Kidney (tissue), 14 donors: Measurements from ENCODE around the gene CHMP6. TPM values are rescaled to one million over a fixed set of nuclear protein-coding genes. Genes with fewer than 3 reads are reported as not detected.

Experiments
- DNase-seq, 5 donors: peaks; one replicate each; pipeline ENCODE4 v3.0.0-alpha.2; 2013 to 2020
- FAIRE-seq: peaks from 2 replicates; lab custom pipeline; 2012; peaks lifted over from hg19 to GRCh38; lab: Jason Lieb, UNC
- H3K27ac ChIP-seq, 2 donors: one replicate each; pipeline ENCODE4 v1.7.0; 2013; ENCODE audit warnings: low read depth in 2 of 2, low read length in 2 of 2, inconsistent platforms in 1 of 2
- H3K27me3 ChIP-seq: one replicate; pipeline ENCODE4 v1.7.1; 2013; ENCODE audit warnings: low read length, inconsistent platforms; ENCODE audit not compliant: control insufficient read depth, insufficient read depth
- H3K36me3 ChIP-seq, 3 donors: one replicate each; pipeline versions ENCODE4 v1.7.0 to v1.7.1; 2013; ENCODE audit warnings: low read length in 3 of 3, control low read depth in 1 of 3, inconsistent platforms in 1 of 3; ENCODE audit not compliant: insufficient read depth in 3 of 3, control insufficient read depth in 2 of 3
- H3K4me1 ChIP-seq, 3 donors: one replicate each; pipeline versions ENCODE4 v1.7.0 to v1.7.1; 2013; ENCODE audit warnings: low read length in 3 of 3, inconsistent platforms in 1 of 3, low read depth in 1 of 3; ENCODE audit not compliant: control insufficient read depth in 2 of 3, insufficient read depth in 2 of 3
- H3K4me3 ChIP-seq, 3 donors: one replicate each; pipeline versions ENCODE4 v1.7.0 to v1.8.1; 2013; ENCODE audit warnings: low read length in 3 of 3, control low read depth in 1 of 3, inconsistent platforms in 1 of 3
- H3K9ac ChIP-seq, 3 donors: one replicate each; pipeline versions ENCODE4 v1.7.0 to v1.7.1; 2013; ENCODE audit warnings: low read length in 3 of 3, control low read depth in 1 of 3, inconsistent platforms in 1 of 3
- H3K9me3 ChIP-seq, 3 donors: one replicate each; pipeline versions ENCODE4 v1.7.0 to v1.7.1; 2013; ENCODE audit warnings: low read length in 3 of 3, control low read depth in 1 of 3, inconsistent platforms in 1 of 3; ENCODE audit not compliant: control insufficient read depth in 2 of 3, insufficient read depth in 1 of 3
- intact Hi-C: fragments of 100-400 bp; cut with DNase I; formaldehyde crosslinking; loops from one replicate; pipeline ENCODE4 v1.11.1; 2022
- polyA plus RNA-seq: library from polyadenylated mRNA; stranded (reverse); fragments of 350-450 nt; fragmentation: Illumina TruSeq; extraction: RNeasy Lipid Tissue Mini Kit (QIAGEN cat#74804); gene quantifications from one replicate; pipeline ENCODE4 v1.2.3, GENCODE V29; 2014; ENCODE audit warnings: low read depth, low replicate concordance; ENCODE audit not compliant: insufficient read depth
- total RNA-seq: library from RNA; stranded (reverse); fragmentation: NEBNext Ultra II Directional; extraction: Animal tissue kit (Norgen Biotek cat#: 25700); gene quantifications from one replicate; pipeline ENCODE4 v1.2.1, GENCODE V29; 2021
- TF ChIP-seq, protein P1 (sequence below): IDR thresholded peaks from 3 replicates; pipeline ENCODE4 v1.5.1; 2012; ENCODE audit warnings: mild to moderate bottlenecking, moderate library complexity, borderline replicate concordance; ENCODE audit not compliant: insufficient read depth; ENCODE audit errors: extremely low read depth
- donor health status: control.
- donor health status: control.
- donor health status: control.
- donor health status: control.
- donor health status: control.
- donor health status: DM: yes; HTN: yes; CAD: no.
- donor health status: Normal renal cell carcinoma (clear cell type).

The CHMP6 gene
- total and polyA plus RNA-seq, 2 donors from 2014 or later = 28.0 to 34.1 TPM

DNA sequence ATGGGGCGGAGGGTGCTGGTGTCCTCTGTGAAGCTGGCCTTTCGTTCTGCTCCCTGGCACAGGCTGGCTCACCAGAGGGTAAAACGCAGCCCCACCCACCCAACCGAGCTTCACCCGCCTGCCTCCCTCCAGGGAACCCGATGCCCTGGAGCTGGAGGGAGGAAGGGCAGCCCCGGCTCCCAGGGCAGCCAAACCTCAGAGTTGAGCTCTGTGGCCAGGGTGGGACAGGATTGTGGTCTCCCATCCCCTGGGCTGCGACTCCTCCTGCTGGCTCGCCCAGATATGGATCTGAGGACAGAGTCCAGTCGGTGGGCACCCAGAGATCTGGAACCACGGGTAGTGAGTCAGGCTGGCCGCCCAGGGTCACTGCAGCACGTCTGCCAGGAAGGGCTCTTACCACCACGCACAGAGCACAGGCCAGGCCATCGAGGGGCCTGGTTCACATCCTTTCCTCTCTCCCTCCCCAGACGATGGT is 42.6 kb upstream of the CHMP6 start:
- Histone ChIP-seq H3K4me1 (no peaks in the 10 kb centered on the region), H3K9ac (no peak overlapping the region), H3K36me3 (peaks cover 0 to 18% (median 6%) of the 10 kb centered on the region in 3 donors), H3K27ac (no peak overlapping the region), H3K4me3 (no peak overlapping the region), H3K9me3 (no peaks in the 10 kb centered on the region), H3K27me3 (no peaks in the 10 kb centered on the region)
- intact Hi-C loops = no loop called here
- FAIRE-seq (no peak), DNase-seq (peak in 2 of 5 donors; percentile 42 to 53)
- TF ChIP-seq, protein P1, sequence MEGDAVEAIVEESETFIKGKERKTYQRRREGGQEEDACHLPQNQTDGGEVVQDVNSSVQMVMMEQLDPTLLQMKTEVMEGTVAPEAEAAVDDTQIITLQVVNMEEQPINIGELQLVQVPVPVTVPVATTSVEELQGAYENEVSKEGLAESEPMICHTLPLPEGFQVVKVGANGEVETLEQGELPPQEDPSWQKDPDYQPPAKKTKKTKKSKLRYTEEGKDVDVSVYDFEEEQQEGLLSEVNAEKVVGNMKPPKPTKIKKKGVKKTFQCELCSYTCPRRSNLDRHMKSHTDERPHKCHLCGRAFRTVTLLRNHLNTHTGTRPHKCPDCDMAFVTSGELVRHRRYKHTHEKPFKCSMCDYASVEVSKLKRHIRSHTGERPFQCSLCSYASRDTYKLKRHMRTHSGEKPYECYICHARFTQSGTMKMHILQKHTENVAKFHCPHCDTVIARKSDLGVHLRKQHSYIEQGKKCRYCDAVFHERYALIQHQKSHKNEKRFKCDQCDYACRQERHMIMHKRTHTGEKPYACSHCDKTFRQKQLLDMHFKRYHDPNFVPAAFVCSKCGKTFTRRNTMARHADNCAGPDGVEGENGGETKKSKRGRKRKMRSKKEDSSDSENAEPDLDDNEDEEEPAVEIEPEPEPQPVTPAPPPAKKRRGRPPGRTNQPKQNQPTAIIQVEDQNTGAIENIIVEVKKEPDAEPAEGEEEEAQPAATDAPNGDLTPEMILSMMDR = no peak

DNA sequence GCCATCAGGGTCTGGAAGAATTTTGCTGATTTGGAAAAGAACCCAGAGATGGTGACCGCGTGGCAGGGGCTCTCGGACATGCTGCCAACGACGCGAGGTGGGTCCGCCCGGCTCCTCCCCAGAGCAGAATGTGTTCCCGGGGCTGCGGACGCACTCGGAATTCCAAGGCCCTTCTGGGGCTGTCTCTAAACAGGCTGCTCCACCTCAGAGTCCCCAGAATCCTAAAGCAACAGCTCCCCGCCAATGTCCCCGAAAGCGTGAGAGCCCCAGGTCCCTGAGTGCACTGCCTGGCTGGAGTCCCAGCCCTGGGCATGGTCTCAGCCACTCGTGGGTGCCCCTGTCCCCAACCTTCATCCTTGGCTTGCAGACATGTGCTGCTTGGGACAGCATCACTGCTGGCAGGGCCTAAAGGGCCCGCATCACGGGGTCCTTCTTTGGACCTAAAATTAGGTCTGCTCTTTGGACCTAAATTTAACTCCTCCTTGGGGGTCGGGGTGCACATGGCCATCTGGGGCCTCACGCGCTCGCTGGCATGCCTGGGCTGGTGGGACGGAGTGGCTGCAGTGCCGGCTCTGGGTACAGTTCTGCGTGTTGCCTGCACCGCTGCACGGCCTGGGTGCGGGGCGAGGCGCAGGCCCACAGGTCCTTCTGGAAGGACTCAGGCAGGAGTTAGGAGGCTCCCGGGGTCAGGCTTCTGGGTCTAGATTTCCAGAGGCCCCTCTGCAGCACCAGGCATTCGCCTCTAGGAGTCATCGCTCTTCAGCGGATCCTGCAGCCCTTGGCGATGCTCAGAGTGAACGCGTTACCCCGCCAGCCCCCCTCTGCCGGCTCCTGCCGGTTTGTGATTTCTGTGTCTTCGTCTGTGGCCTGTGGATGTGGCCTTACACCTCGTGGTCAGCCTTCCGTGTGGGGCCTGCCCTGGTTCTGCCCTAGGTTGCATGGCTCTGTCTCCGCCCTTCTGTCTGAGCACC is 41.9 kb upstream of the CHMP6 start:
- FAIRE-seq (no peak), DNase-seq (peak in 2 of 5 donors; percentile 34 to 66)
- Histone ChIP-seq H3K27me3 (no peaks in the 10 kb centered on the region), H3K36me3 (peaks cover 0 to 18% (median 6%) of the 10 kb centered on the region in 3 donors), H3K9me3 (no peaks in the 10 kb centered on the region), H3K9ac (no peak overlapping the region), H3K27ac (no peak overlapping the region), H3K4me3 (no peak overlapping the region), H3K4me1 (no peaks in the 10 kb centered on the region)
- TF ChIP-seq, protein P1 = no peak
- intact Hi-C loops = no loop called here

DNA sequence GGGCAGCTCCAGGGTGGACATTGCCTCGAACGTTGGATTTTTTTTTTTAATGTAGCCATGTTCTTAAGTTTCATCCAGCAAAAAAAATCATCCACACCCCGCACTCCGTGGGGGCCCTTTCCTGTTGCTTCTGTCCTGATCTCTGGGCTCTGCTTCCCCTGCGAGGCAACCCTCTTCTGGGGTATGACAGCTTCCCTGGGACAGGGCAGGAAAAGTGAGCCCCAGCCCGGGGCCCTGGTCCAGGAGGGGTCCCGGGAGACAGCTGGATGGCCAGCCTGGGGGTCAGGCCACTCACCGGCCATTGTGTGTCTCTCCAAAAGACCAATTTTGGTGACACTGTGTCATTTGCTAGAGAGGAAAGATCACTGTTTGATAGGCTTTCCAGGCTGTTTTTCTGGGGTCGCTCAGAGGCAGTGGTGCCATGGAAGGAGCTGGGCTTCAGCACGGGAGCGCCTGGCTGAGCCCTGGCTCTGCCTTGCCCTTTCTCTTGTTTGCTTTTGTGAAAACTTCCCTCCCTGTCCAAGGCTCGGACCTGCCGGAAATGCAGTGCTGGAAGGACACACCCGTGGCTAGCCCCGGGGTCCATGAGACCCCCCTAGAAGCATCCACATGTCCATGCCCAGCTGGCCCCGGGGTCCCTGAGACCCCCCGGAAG is 41.0 kb upstream of the CHMP6 start:
- no peaks in the 10 kb centered on the region for H3K27me3 ChIP-seq
- H3K4me3 ChIP-seq = no peak overlapping the region
- no peak overlapping the region for H3K9ac ChIP-seq
- H3K4me1 ChIP-seq = no peaks in the 10 kb centered on the region
- intact Hi-C loops = no loop called here
- TF ChIP-seq, protein P1 = no peak
- DNase-seq (peak in 1 of 5 donors; percentile 48), FAIRE-seq (no peak)
- H3K36me3 ChIP-seq = peaks cover 0 to 18% (median 5%) of the 10 kb centered on the region in 3 donors
- no peaks in the 10 kb centered on the region for H3K9me3 ChIP-seq
- H3K27ac ChIP-seq = no peak overlapping the region
